CD14-positive monocyte (primary cell): ENCODE measurements around the gene SPESP1. TPM values are rescaled to one million over a fixed set of nuclear protein-coding genes. Genes with fewer than 3 reads are reported as not detected.

Experiments used
- DNase-seq, 3 donors: peaks; one replicate each; pipeline ENCODE4 v3.0.0-alpha.2; 2011 to 2022
- H2AFZ ChIP-seq: 2 replicates; pipeline ENCODE4 v1.6.0; 2012; ENCODE audit warnings: mild to moderate bottlenecking, low read depth, low read length, inconsistent platforms; ENCODE audit not compliant: insufficient read depth, poor library complexity, severe bottlenecking
- H3K27ac ChIP-seq, 2 donors: 1 replicate in 1 of 2; 2 replicates in 1 of 2; pipeline ENCODE4 v1.5.1; 2012 to 2013; ENCODE audit warnings: low read length in 2 of 2, control low read depth in 1 of 2, inconsistent platforms in 1 of 2, low read depth in 1 of 2, mild to moderate bottlenecking in 1 of 2
- H3K27me3 ChIP-seq, 2 donors: one replicate each; pipeline versions ENCODE4 v1.6.0 to v1.6.1; 2011 to 2013; ENCODE audit warnings: low read length in 2 of 2; ENCODE audit not compliant: control insufficient read depth in 2 of 2, insufficient read depth in 2 of 2
- H3K36me3 ChIP-seq, 2 donors: replicated peaks in 1 of 2; 1 replicate in 1 of 2; 2 replicates in 1 of 2; pipeline versions ENCODE4 v1.5.1 to v1.6.1; 2012 to 2013; ENCODE audit warnings: low read length in 2 of 2, control low read depth in 1 of 2, inconsistent platforms in 1 of 2, mild to moderate bottlenecking in 1 of 2; ENCODE audit not compliant: insufficient read depth in 2 of 2, control insufficient read depth in 1 of 2
- H3K4me1 ChIP-seq, 2 donors: 1 replicate in 1 of 2; 2 replicates in 1 of 2; pipeline versions ENCODE4 v1.5.1 to v1.6.1; 2012 to 2013; ENCODE audit warnings: low read length in 2 of 2, control low read depth in 1 of 2, inconsistent platforms in 1 of 2, mild to moderate bottlenecking in 1 of 2, moderate library complexity in 1 of 2; ENCODE audit not compliant: insufficient read depth in 2 of 2, control insufficient read depth in 1 of 2
- H3K4me2 ChIP-seq: replicated peaks from 2 replicates; pipeline ENCODE3; 2012; ENCODE audit warnings: low read length, moderate library complexity, mild to moderate bottlenecking; ENCODE audit not compliant: poor library complexity, severe bottlenecking; ENCODE audit errors: extremely low read depth
- H3K4me3 ChIP-seq, 3 experiments: fragments of 200-600 bp in 1 of 3; sonication (generic) in 1 of 3; replicated peaks in 1 of 3; 1 replicate in 2 of 3; 2 replicates in 1 of 3; pipeline ENCODE4 v1.5.1; 2011 to 2013; ENCODE audit warnings: low read length in 3 of 3, mild to moderate bottlenecking in 3 of 3, control low read depth in 2 of 3, low read depth in 2 of 3, inconsistent platforms in 1 of 3, moderate library complexity in 1 of 3
- H3K79me2 ChIP-seq: 2 replicates; pipeline ENCODE4 v1.6.0; 2012; ENCODE audit warnings: mild to moderate bottlenecking, control low read depth, inconsistent platforms, low read length, moderate library complexity; ENCODE audit not compliant: insufficient read depth
- H3K9ac ChIP-seq: 2 replicates; pipeline ENCODE4 v1.6.0; 2017; ENCODE audit warnings: low read length, mild to moderate bottlenecking; ENCODE audit not compliant: insufficient read depth, poor library complexity, severe bottlenecking
- H3K9me3 ChIP-seq, 2 donors: replicated peaks in 1 of 2; 1 replicate in 1 of 2; 2 replicates in 1 of 2; pipeline versions ENCODE4 v1.5.1 to v1.6.1; 2012 to 2013; ENCODE audit warnings: low read length in 2 of 2, control low read depth in 1 of 2; ENCODE audit not compliant: control insufficient read depth in 1 of 2, insufficient read depth in 1 of 2
- H4K20me1 ChIP-seq: 2 replicates; pipeline ENCODE4 v1.6.0; 2012; ENCODE audit warnings: mild to moderate bottlenecking, low read length, control low read depth, moderate library complexity; ENCODE audit not compliant: insufficient read depth
- H3K27ac Mint-ChIP-seq, 7 donors: one replicate each; pipeline ENCODE4 v1.8.0; 2020; ENCODE audit warnings: mild to moderate bottlenecking in 7 of 7, mixed read lengths in 7 of 7, moderate library complexity in 6 of 7, inconsistent platforms in 2 of 7
- H3K27me3 Mint-ChIP-seq, 3 donors: one replicate each; pipeline ENCODE4 v1.8.0; 2021 to 2022; ENCODE audit warnings: low read depth in 3 of 3, mild to moderate bottlenecking in 3 of 3, mixed read lengths in 3 of 3, moderate library complexity in 3 of 3, inconsistent platforms in 1 of 3
- H3K36me3 Mint-ChIP-seq, 2 donors: one replicate each; pipeline ENCODE4 v1.8.0; 2020; ENCODE audit warnings: mixed read lengths in 2 of 2, inconsistent platforms in 1 of 2, mild to moderate bottlenecking in 1 of 2
- H3K4me1 Mint-ChIP-seq: one replicate; pipeline ENCODE4 v1.8.0; 2020; ENCODE audit warnings: mild to moderate bottlenecking, mixed read lengths
- H3K4me3 Mint-ChIP-seq, 2 donors: one replicate each; pipeline ENCODE4 v1.8.0; 2020; ENCODE audit warnings: mild to moderate bottlenecking in 2 of 2, mixed read lengths in 2 of 2, moderate library complexity in 1 of 2
- H3K9me3 Mint-ChIP-seq, 7 donors: one replicate each; pipeline ENCODE4 v1.8.0; 2020 to 2022; ENCODE audit warnings: mixed read lengths in 7 of 7, mild to moderate bottlenecking in 6 of 7, moderate library complexity in 6 of 7, inconsistent platforms in 2 of 7
- WGBS: methylation state at CpG from one replicate; pipeline ENCODE4 v1.1.5; 2013; ENCODE audit warnings: missing lambda C conversion rate; ENCODE audit not compliant: insufficient coverage; 5-methylcytosine and 5-hydroxymethylcytosine counted together
- intact Hi-C, 2 donors: fragments of 100-400 bp; cut with micrococcal nuclease; formaldehyde crosslinking; loops; one replicate each; pipeline versions ENCODE4 v1.15.0 to v1.15.1; 2023
- polyA plus RNA-seq, 3 donors: library from polyadenylated mRNA; depleted of rRNA in 1 of 3; unstranded in 2 of 3; stranded (reverse) in 1 of 3; fragments of 300-500 nt in 2 of 3; fragments of >200 nt in 1 of 3; fragmentation: Illumina TruSeq in 2 of 3; gene quantifications; 1 replicate in 2 of 3; 2 replicates in 1 of 3; pipeline ENCODE4 v1.2.3, GENCODE V29; 2012 to 2021
- TF ChIP-seq, protein P1 (sequence below): fragments of 200-600 bp; IDR thresholded peaks from one replicate; pipeline ENCODE4 v1.8.0; 2022; ENCODE audit warnings: antibody characterized with exemption, mild to moderate bottlenecking

SPESP1 gene
- polyA plus RNA-seq, 3 donors = 0.17 to 0.86 (median 0.47) TPM

DNA sequence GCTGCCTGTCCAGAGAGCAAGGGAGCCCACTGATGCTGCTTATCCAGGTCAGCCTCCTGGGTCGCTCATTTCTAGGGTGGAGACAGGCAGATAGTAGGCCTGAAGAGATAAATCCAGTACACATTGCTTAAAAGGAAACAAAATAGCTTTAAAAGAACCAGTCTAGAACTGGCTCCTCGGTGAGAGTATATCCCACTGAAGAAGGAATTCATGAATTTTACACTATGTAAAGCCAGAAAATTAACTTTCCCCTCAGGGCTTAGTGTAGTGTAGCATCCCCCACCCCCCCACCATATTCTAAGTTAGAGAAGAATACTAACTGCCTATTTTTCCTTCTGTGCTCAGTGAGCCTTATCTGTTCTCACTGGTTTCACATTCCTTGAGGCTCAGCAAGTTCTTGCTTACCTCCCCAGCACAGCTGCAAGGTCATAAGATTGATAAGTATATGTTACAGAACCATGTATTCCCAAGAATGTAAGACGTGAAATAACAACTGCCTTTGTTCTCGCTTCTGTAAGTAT is 53.7 kb downstream of the SPESP1 start:
- Histone ChIP-seq H3K79me2 (no peaks in the 10 kb centered on the region), H3K4me2 (no peak overlapping the region), H3K27ac (no peak overlapping the region), H3K4me1 (no peaks in the 10 kb centered on the region), H3K27me3 (peaks cover 0 to 1% of the 10 kb centered on the region in 2 donors), H3K9me3 (no peaks in the 10 kb centered on the region), H3K4me3 (no peak overlapping the region), H2AFZ (no peak overlapping the region), H4K20me1 (no peaks in the 10 kb centered on the region), H3K36me3 (no peaks in the 10 kb centered on the region), H3K9ac (no peak overlapping the region)
- Mint-ChIP-seq H3K4me3 (no peak overlapping the region), H3K36me3 (no peaks in the 10 kb centered on the region), H3K9me3 (peaks cover 0 to 1% (median 0%) of the 10 kb centered on the region in 7 donors), H3K4me1 (no peaks in the 10 kb centered on the region), H3K27ac (no peak overlapping the region), H3K27me3 (peaks cover 0 to 5% (median 2%) of the 10 kb centered on the region in 3 donors)
- TF ChIP-seq, protein P1, sequence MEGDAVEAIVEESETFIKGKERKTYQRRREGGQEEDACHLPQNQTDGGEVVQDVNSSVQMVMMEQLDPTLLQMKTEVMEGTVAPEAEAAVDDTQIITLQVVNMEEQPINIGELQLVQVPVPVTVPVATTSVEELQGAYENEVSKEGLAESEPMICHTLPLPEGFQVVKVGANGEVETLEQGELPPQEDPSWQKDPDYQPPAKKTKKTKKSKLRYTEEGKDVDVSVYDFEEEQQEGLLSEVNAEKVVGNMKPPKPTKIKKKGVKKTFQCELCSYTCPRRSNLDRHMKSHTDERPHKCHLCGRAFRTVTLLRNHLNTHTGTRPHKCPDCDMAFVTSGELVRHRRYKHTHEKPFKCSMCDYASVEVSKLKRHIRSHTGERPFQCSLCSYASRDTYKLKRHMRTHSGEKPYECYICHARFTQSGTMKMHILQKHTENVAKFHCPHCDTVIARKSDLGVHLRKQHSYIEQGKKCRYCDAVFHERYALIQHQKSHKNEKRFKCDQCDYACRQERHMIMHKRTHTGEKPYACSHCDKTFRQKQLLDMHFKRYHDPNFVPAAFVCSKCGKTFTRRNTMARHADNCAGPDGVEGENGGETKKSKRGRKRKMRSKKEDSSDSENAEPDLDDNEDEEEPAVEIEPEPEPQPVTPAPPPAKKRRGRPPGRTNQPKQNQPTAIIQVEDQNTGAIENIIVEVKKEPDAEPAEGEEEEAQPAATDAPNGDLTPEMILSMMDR = no peak
- DNase-seq = no peak
- intact Hi-C loops = no loop called here
- 92% methylated on average over 2 of the region's 4 CpGs for WGBS

DNA sequence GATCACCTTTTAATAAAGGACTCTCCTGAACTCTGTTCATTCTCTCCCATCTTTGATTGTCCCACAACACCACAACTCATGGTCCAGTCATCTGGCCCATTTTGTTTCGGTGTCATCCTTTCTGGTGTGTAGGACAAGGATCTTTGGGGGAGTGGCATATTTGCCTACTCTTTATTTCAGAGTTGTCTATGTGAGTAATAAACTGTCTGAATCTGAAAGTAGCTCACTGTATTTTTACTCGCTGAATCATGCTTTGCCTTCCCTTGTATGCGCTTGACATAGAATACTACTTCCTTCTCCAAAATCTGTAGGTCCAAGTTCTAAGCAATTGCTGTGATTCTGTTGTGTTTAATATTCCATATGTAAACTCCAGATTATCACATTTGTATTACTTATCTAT is 54.3 kb downstream of the SPESP1 start:
- no peaks in the 10 kb centered on the region for H3K79me2 ChIP-seq
- H3K4me3 ChIP-seq = no peak overlapping the region
- no peaks in the 10 kb centered on the region for H3K36me3 ChIP-seq
- Mint-ChIP-seq H3K27ac (no peak overlapping the region), H3K36me3 (no peaks in the 10 kb centered on the region), H3K9me3 (peaks cover 0 to 1% (median 0%) of the 10 kb centered on the region in 7 donors), H3K4me1 (no peaks in the 10 kb centered on the region), H3K4me3 (no peak overlapping the region), H3K27me3 (peaks cover 0 to 5% (median 2%) of the 10 kb centered on the region in 3 donors)
- H3K4me1 ChIP-seq = no peaks in the 10 kb centered on the region
- no peak overlapping the region for H2AFZ ChIP-seq
- no peaks in the 10 kb centered on the region for H3K27me3 ChIP-seq
- no CpG with 5 or more reads among the region's 3 CpGs for WGBS
- TF ChIP-seq, protein P1 = no peak
- intact Hi-C loops = no loop called here
- H3K4me2 ChIP-seq = no peak overlapping the region
- no peak overlapping the region for H3K9ac ChIP-seq
- H3K27ac ChIP-seq = no peak overlapping the region
- H4K20me1 ChIP-seq = no peaks in the 10 kb centered on the region
- H3K9me3 ChIP-seq = no peaks in the 10 kb centered on the region
- DNase-seq = no peak
